HG03280 (cell line): ENCODE results near the gene SSTR3.
A peak's percentile ranks its signal among the peaks of the same experiment; 100 is the strongest.

Experiments
- ATAC-seq: cut with Tn5 transposase; IDR thresholded peaks from one replicate; pipeline ENCODE4 v1.9.1; 2021; ENCODE audit warnings: mild to moderate bottlenecking, moderate library complexity; ENCODE audit not compliant: unreplicated experiment

The SSTR3 gene

DNA sequence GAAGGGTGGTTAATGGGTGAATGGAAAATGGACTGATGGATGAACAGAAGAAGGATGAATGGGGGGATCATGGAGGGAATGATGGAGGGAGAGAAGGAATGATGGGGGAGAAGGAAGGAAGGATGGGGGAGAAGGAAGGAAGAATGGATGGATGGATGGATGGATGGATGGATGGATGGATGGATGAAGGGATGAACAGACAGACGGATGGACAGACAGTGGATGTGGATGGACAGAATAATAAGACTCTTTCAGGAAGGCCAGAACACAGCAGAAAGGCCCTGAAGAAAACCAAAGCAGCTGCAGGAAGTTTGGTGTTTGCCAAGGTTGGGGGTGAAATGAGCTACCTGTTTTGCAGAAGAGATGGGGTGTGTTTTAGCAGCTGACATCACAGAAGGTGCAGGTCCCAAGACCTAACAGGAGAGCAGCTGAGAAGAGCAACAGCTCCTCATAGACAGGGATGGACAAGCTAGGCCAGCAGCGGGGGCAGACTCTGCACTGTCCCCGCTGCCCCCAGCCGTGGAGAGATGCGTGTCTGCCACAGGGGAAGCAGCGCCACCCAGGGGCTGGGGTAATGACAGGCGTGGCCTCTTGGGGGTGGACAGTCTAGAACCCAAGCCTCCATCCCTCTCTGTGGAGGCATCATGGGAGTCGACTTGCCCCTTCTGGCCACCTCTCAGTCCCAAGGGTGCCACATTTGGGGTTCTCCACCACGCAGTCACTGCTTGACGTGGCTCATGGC lies 42.2 kb downstream of the SSTR3 start:
- no peak for ATAC-seq

DNA sequence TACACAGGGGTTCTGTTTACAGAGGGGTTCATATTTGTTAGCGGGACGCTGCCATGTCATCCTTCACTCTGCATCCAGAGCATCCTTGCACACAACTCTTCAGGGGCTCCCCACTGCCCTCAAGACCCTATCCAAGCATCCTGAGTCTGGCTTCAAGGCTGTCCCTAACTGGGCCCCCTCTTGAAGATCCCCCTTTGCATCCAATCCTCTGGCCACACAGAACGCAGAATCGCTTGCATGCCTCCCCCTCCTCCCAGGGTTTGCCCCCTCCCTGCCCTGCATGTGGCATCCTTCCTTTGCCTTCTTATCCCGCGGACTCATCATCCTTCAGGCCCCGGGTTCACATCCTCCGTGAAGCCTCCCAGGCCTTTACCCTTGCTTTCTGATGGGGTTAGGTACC lies 42.9 kb downstream of the SSTR3 start:
- ATAC-seq = no peak

DNA sequence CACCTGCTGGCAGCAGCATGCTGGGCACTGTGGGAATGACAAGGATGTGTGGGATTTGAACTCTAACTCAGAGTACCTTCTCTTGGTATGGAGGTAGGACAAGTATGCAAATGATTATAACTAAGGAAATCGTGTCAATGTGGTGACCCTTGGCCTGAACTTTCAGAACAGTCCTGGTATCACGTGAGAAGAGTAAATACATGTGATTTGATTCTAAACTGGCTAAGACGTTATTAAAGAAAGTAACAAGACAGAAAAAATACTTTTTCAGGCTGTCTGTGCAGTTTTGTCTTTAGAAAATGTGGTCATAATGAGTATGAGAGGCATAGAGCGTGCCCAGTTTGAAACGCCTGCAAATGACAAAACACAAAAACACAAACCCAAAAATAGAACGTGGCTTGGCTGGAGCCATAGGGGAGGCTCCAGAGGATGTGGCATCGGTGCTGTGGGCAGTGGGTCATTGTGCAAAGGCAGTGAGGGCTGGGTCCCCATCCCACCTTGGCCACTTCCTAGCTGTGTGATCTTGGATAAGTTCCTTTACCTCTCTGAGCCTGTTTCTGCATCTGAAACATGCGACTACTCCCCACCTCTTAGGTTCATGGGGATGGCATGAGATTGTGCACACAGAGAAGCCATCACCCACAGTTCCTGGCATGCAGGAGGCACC lies 44.2 kb downstream of the SSTR3 start:
- ATAC-seq = no peak

DNA sequence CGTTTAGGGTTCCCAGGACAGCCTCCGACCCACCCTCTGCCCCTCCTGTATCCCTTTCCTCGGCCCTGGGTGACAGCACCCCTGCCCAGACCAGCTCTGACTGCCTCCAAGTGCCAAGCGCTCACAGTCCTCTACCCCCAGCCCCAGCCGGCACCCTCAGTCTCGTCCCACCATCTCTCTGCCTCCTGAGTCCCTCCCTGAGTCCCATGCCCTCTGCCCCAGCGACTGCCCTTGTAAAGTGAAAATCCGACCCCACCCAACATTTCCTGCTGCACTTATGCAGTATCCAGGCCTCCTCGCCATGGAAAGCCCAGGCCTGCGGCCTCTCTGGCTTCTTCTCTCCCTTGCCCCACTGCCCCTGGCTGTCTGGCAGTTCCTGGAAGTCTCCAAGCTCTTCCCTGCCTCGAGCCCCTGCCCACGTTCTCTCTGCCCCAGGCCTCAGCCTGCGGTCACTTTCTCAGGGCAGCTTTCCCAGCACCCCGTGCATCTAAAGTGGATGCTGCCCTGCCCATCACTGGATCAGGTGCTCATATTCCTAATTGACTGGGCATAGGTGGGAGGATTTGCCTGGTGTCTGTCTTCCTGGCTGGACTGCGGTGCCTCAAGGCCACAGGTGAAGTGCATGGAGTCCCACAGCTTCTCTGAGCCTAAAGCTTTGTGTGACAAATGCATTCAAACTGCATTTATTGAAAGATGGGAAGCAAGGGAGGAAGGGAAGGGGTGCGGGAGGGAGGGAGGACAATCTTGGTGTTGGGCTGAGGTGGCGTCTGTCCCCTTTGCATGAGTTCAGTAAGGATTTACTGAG lies 44.9 kb downstream of the SSTR3 start:
- no peak for ATAC-seq

DNA sequence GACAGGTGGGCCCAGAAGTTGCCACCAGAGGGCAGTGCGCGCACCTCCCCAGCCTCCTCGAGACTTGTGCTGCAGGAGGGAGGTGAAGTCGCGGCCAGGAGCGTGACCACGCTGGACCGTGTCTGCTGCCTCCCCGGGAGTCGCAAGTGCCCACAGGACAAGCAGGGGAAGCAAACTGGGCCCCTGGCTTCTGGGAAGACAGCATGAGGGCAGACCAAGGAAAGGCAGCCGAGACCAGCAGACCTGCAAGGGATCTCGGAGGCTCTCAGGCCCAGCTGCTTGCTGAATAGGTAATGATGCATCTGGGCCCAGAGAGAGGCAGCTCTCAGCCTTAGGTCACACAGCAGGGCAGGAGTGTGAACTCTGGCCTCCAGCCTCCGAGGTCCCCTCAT lies 45.6 kb downstream of the SSTR3 start:
- ATAC-seq = no peak

DNA sequence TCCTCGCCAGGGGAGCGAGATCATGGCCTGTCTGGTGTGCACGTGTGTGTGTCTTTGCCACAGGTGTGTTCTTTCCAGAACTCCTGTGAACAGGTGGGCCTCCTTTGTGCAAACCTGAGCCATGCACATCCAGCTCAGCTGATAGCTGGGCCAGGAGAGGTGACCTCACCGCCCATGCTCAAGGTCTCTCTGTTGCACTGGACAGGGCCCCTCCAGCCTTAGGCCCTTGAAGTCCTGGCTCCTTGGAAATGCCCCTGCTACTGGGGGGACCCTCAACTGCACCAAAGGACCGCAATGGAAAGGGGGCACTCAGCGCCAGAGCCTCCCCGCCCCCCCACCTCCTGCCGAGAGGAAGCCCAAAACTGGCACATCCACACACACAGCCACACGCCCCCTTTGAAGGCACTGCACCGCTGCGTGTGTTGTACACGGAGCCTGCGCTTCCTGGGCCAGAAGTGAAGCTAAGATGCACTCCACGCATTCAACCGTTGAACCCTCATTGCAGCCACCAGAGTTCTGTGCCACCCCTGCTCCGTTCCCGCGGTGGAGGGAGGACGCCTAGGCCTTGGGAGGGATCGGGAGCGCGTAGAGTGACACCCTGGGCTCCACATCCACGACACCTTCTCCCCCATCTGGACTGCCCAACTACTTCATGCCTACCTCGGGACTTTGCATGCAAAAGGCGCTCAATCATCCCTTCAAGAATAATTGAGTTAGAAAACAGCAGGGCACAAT lies 46.2 kb downstream of the SSTR3 start:
- no peak for ATAC-seq

DNA sequence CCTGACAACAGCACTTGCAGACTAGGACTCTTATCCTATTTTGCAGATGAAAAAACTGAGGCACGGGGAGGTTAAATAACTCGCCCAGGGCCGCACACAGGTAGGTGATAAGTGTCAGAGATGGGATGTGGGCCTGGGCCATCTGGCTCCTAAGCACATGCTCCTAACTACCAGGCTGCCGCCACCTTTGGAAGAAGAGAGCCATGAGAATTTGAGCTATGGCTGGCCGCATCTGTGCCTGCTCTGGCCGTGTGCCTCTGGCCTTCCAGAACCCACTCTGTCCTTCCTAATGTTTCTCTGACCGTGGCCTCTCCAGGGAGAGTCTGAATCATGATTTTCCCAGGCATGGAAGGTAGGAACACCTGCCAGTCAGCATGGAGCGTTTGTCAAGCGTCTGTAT lies 47.2 kb downstream of the SSTR3 start:
- no peak for ATAC-seq

DNA sequence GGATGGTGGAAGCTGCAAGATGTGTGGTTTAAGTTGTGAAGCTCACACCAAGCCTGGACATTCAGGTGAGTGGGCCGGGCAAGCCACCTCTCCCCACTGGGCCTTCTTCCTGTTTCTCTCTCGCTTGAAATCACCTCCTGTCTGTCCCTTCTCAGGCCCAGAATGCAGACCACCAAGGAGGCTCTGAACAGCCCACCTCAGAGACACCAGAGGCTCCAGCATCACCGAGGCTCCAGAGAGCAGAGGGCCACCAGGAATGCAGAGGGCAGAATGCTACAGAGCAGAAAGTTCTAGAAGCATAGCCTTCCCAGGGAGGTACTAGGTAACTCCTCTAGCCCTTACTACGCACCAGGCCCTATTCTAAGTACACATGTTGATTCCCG lies 47.8 kb downstream of the SSTR3 start:
- no peak for ATAC-seq

DNA sequence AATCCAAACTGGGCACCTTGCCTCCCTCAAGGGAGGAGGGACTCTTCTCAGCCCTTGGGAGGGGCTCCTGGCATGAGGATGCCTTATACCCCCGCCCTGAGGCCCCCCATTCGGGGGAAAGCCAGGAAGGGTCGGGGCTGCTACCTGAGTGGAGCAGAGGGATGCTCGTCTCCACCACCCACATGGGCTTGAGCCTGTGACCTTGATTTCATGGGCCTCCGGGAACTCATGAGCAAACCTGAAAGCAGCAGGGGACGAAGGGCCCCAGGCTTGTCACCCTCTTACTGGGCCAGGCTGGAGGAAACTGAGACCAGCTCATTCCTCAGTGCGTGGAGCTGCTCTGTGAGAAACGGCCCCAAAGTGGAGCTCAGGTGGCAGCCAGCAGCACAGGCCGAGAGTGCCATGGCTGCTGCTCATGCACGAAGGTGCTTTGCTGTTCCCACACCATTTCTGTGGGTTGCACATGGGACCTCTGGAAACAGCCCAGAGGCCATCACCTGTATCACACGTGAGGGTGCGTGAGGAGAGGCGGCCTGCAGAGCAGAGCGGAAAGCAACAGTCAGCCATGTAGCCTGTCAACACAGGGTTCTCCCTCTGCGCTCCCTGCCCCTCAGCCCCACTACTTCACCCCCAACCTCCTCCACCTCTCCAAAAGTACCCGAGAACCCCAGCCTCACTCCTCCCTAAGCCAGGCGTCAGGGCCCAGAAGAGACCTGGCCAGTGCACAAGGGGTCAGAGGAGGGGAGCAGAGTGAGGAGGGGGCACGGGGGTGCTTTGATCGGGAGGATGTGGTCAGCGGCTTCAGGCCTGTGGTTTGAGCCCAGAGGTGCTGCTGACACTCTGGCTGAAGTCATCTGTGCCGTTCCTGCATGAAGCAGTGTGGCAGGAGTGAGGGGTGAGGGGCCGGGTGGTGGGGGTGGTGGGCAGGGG lies 48.4 kb downstream of the SSTR3 start:
- peak; percentile 31 for ATAC-seq

DNA sequence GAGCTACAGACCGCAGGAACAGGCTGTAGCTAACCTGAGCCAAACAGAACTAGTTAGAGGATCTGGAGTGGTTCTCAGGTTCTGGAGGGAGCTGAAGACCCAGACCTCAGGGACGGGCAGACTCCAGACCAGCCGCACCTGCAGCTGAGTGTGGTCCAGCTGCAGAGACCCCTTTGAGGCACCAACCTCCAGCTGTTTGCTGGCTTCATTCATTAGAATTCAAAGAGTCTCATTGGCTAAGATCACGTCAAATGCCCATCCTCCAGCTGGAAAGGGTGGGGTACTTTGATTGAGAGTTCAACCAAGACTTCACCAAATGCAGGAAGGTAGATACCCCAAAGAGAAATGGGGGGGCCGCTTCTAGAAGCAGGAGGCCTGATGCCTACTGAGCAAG lies 49.2 kb downstream of the SSTR3 start:
- no peak for ATAC-seq

DNA sequence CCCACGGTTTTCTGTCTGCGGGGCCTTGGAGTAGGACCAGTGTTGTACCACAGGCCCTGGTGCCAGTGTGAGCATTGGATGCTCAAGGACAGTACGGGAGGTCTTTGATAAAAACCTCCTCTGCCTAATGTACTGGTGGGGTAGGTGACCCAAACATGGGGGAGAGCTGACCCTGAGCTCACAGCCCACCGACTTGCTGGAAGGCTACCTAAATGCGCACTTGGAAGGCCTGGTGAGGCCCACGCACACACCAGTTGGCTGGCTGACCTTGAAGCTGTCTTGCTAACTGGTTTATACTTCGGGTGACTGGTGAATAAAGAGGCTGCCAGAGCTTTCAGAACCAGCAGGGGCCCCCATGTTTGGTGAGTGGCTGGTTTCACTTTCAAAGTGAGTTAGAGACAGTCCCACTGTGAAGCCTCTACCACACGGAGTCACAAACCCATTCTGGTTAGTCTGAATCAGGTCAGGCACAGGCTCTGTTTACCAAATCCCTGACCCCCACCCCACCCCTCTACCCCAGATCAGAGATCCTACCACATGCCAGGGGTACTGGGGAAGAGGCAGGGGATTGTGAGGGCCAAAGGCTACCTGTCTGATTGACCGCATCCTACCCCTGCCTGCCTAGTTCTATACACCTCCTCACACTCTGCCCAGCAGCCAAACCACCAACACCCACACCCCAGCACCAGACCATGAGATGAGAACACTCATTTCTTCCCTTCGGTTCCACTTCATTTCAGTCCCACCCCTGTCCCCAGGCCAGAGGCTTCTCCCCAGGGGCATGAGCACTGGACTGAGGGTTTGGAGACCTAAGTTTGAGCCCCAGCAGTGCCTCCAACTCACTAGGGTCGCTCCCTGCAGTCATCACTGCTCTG lies 49.8 kb downstream of the SSTR3 start:
- ATAC-seq = peak; percentile 46

DNA sequence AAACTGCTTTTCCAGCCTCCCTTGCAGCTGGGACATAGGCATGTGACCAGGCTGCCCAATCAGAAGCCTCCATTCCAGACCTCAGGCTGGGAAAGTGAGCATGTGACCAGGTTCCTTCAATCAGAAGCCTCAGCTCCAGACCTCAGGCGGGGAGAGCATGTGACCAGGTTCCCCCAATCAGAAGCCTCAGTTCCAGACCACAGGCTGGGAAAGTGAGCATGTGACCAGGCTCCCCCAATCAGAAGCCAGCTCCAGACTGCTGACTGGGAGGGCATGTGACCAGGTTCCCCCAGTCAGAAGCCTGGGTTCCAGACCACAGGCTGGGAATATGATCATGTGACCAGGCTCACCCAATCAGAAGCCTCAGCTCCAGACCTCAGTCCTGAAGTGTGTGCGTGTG lies 50.8 kb downstream of the SSTR3 start:
- ATAC-seq = no peak

DNA sequence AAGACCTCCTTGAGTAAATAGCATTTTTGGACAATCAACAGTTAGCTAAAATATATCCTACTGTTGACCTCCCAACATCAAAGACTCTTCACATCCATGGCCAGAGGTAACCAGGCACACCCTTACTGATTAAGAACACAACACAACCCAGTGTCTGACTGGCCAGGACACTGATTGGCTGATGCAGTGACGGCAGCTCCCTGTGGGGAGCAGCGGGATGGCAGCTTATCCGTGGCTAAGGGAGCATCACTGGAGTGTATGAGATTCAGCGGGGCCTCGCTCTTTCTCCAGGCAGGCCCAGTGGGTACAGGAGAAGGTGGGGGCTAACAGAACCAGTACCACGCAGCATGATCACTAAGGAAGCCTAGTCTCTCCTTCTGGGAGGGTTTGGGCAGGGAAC lies 52.2 kb downstream of the SSTR3 start:
- no peak for ATAC-seq

DNA sequence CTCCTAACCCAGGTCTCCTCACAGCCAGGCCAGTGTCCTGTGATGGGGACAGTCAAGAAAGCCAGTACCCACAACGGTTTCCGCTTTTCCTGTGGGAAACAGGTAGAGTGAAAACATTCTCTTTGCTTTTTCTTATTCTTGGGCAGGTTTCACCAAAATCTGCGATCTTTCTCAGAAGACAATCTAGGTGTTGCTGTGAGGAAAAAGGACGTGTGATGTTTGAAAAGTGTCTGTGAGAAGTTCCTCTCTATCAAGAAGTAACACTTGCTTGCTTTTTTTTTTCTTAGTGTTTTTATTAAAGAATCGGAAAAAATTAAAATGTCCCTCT lies 53.4 kb downstream of the SSTR3 start:
- ATAC-seq = no peak

DNA sequence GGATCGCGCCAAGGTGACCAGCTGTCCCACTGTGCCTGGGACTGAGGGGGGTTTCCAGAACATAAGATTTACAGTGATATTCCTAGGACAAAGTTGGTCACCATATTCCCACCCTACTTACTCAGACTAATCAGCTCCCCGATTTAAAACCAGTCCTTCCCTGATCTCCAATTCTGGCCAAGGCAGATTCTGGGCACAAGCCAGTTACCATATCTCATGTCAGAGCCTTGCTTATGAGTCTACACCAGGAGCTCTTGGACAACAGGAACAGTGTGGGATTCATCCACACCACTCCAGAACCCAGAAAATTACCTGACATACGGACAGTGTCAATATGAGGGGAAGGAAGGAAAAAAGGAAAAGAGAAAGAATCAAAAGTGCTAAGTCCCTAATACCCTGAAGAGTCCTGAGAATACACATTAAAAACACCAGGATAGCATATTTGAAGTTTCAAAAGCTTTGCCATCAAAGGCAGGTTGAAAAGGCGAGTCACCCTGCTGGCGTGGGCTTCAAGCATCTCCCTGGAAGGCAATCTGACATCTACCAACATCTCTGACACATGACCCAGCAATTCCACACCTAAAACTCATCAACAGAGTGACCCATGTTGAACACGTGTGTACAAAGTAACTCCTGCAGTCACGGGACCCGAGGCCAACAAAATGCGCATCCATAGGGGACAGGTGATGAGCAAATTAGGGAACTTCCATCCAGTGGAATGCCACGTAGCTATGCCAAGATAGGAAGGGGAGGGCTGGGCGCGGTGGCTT lies 54.6 kb downstream of the SSTR3 start:
- no peak for ATAC-seq

DNA sequence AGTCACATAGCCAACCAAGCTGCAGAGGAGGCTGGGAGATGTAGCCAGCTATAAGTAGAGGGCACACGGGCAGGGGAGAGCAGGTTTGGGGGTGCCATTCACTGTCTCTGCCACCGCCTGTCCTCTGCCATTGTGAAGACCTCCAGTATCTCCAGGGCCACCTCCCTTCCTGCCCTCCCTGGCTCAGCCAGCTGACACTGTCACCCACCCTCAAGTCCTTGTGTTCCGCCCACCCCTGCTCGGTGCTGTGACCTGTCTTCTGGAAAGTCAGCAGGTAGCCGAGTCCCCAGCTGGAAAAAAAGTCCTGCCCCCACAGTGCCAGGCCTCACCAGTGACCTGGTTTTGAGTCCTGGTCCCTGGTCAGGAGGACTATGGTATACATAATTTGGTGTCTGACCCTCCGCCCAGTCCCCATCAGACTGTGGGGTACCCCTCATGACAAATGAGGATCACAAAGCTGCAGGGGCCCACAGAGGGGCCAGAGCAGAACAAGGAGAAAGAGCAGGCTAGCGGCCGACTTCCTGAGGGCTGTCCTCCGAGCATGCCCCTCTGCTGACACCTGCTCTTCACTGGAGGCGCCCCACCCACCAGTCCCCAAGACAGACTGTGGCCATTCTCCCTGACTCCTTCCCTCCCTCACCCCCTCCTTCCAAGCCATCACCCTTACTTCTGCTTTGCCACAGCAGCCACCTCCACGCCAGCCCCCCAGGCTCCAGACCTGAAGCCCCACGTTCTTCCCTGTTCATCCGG lies 55.4 kb downstream of the SSTR3 start:
- no peak for ATAC-seq

DNA sequence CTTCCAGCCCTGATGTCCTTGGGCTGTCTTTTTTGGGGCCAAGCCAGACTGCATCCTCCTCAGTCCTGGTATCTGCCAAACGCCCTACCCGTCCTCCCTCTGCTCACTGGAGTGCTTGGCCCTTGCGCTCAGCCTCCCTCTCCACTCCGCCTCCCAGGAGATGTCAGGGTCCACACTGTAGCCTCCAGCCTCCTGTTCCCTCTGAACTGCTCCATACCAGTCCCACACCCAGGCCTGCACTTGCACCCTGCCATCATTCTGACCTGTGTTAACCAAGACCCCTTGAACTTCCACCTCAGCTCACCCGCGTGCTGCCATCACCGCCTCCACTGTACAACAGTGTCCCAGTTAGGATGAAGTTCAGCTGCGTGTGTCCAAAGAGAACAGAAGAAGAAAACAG lies 56.3 kb downstream of the SSTR3 start:
- no peak for ATAC-seq
